ENCODE measurements around the gene S100A3. TPM values are rescaled to one million over a fixed set of nuclear protein-coding genes. Genes with fewer than 3 reads are reported as not detected.

Gene S100A3
- total RNA-seq, 1 donor from 2014 or later: 10.2 TPM

GRCh38 chr1:153509729-153510354 lies 39.2 kb downstream of the S100A3 start:
- TF ChIP-seq CTCF (conservative IDR thresholded peaks at IDR 0.05; ENCODE audit: low read depth, low read length): peak; percentile 80
- H3K4me3 ChIP-seq (ENCODE audit: low read depth, low read length): no peak overlapping the region
- no peak for DNase-seq (ENCODE audit: low read depth)

GRCh38 chr1:153509036-153509435 lies 40.0 kb downstream of the S100A3 start:
- no peak for TF ChIP-seq CTCF (conservative IDR thresholded peaks at IDR 0.05; ENCODE audit: low read depth, low read length)
- no peak overlapping the region for H3K4me3 ChIP-seq (ENCODE audit: low read depth, low read length)
- DNase-seq (ENCODE audit: low read depth): no peak

- DNase-seq (ENCODE audit: low read depth): no peak
- H3K4me3 ChIP-seq (ENCODE audit: low read depth, low read length): no peak overlapping the region
- no peak for TF ChIP-seq CTCF (conservative IDR thresholded peaks at IDR 0.05; ENCODE audit: low read depth, low read length)
Measured at GRCh38 chr1:153507926-153508583, 41.0 kb downstream of the S100A3 start.

- DNase-seq (ENCODE audit: low read depth): peak; percentile 60
- TF ChIP-seq CTCF (conservative IDR thresholded peaks at IDR 0.05; ENCODE audit: low read depth, low read length): no peak
- H3K4me3 ChIP-seq (ENCODE audit: low read depth, low read length): no peak overlapping the region
Measured at GRCh38 chr1:153506831-153507413, 42.1 kb downstream of the S100A3 start.

- DNase-seq (ENCODE audit: low read depth): no peak
- no peak for TF ChIP-seq CTCF (conservative IDR thresholded peaks at IDR 0.05; ENCODE audit: low read depth, low read length)
- H3K4me3 ChIP-seq (ENCODE audit: low read depth, low read length): no peak overlapping the region
Measured at GRCh38 chr1:153506386-153506785, 42.7 kb downstream of the S100A3 start.

GRCh38 chr1:153505576-153505975 lies 43.5 kb downstream of the S100A3 start:
- DNase-seq (ENCODE audit: low read depth): no peak
- TF ChIP-seq CTCF (conservative IDR thresholded peaks at IDR 0.05; ENCODE audit: low read depth, low read length): no peak
- H3K4me3 ChIP-seq (ENCODE audit: low read depth, low read length): no peak overlapping the region
